HK-2 (cell line): ENCODE results near the gene QRICH1.
A peak's percentile ranks its signal among the peaks of the same experiment; 100 is the strongest.

Source experiments
- DNase-seq: peaks from one replicate; pipeline ENCODE4 v3.0.0-alpha.2; 2018; ENCODE audit not compliant: unreplicated experiment

QRICH1 gene

GRCh38 chr3:48997714-48998637 lies 95.9 kb downstream of the QRICH1 start:
- DNase-seq = no peak

- DNase-seq = no peak
Observed at GRCh38 chr3:48997102-48997635, 96.7 kb downstream of the QRICH1 start.

- DNase-seq = no peak
Observed at GRCh38 chr3:48996640-48997039, 97.2 kb downstream of the QRICH1 start.

- DNase-seq = no peak
Observed at GRCh38 chr3:48993834-48994233, 100.0 kb downstream of the QRICH1 start.

- DNase-seq = no peak
Observed at GRCh38 chr3:48991851-48992545, 101.9 kb downstream of the QRICH1 start.

- DNase-seq = peak; percentile 21
Observed at GRCh38 chr3:48990636-48991469, 103.0 kb downstream of the QRICH1 start.

- DNase-seq = peak; percentile 87
Observed at GRCh38 chr3:48989796-48990635, 103.9 kb downstream of the QRICH1 start, which contains the start of gene P4HTM. P4HTM (plus strand) TSS chr3:48990241; CDS start chr3:48990257, 16 bp downstream.

- peak; percentile 22 for DNase-seq
Observed at GRCh38 chr3:48989126-48989795, 104.6 kb downstream of the QRICH1 start.

- DNase-seq = no peak
Observed at GRCh38 chr3:48985831-48986376, 108.0 kb downstream of the QRICH1 start.

- DNase-seq = no peak
Observed at GRCh38 chr3:48984663-48985062, 109.2 kb downstream of the QRICH1 start.

GRCh38 chr3:48983096-48983495 lies 110.8 kb downstream of the QRICH1 start:
- no peak for DNase-seq

GRCh38 chr3:48982686-48983085 lies 111.2 kb downstream of the QRICH1 start:
- DNase-seq = no peak

GRCh38 chr3:48982016-48982415 lies 111.9 kb downstream of the QRICH1 start:
- DNase-seq = no peak

- DNase-seq = no peak
Observed at GRCh38 chr3:48980295-48980694, 113.6 kb downstream of the QRICH1 start.
